Hypothalamus (tissue), 51 donors: ENCODE measurements around the gene ING3.

Source experiments
- DNase-seq, 51 donors: peaks; one replicate each; lab custom pipeline; 2025; lab: John Stamatoyannopoulos, UW

ING3 gene

GRCh38 chr7:121023683-121024511, 73.3 kb downstream of the ING3 start:
- DNase-seq = no peak

DNA sequence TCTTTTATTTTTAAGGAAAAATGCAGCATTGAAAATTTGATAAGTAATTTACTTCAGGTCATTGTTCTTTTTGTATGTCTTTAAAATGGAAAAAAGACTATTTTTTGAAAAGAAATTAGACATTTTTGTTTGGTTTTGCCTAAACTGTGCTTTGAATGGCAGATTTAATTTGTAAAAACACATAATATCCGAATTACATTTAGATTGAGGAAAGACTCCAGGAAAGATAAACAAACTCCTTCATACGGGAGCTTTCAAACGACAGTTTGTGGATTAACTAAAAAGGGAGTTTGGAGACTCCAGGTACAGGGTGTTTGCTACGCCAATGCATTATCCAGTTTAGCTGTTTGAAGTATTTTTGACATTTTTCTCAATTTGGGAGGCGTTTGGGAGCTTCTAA, 74.0 kb downstream of the ING3 start:
- no peak for DNase-seq

GRCh38 chr7:121026159-121026558, 75.6 kb downstream of the ING3 start:
- no peak for DNase-seq

- DNase-seq = no peak
Measured at GRCh38 chr7:121026577-121027111, 76.1 kb downstream of the ING3 start.
